HepG2 (cell line): ENCODE measurements around the gene SLCO4A1. TPM values are rescaled to one million over a fixed set of nuclear protein-coding genes. Genes with fewer than 3 reads are reported as not detected.

Experiments
- ATF7 ChIP-seq, 2 experiments: fragments of 450-650 bp in 1 of 2; sonication (generic) in 1 of 2; formaldehyde crosslinking in 1 of 2; IDR thresholded peaks; 2 replicates each; pipeline versions ENCODE4 v1.4.0 to v1.6.1; 2016 to 2020; ENCODE audit warnings: antibody characterized with exemption in 1 of 2, mild to moderate bottlenecking in 1 of 2, missing genetic modification reagents in 1 of 2
- CHD4 ChIP-seq: fragments of 200-600 bp; sonication (generic); IDR thresholded peaks from 2 replicates; pipeline ENCODE4 v1.7.0; 2017; ENCODE audit warnings: mild to moderate bottlenecking, low read length, borderline replicate concordance
- ESRRA ChIP-seq: sonication (generic); formaldehyde crosslinking; IDR thresholded peaks from 2 replicates; pipeline ENCODE4 v1.5.1; 2020; ENCODE audit warnings: mild to moderate bottlenecking, low read depth, missing genetic modification reagents
- ISX ChIP-seq: sonication (generic); formaldehyde crosslinking; conservative IDR thresholded peaks from 2 replicates; pipeline ENCODE4 v1.5.0; 2020; ENCODE audit warnings: missing genetic modification reagents
- PCBP1 ChIP-seq: fragments of 200-400 bp; formaldehyde crosslinking; IDR thresholded peaks from 2 replicates; pipeline ENCODE4 v1.6.1; 2017; ENCODE audit warnings: mild to moderate bottlenecking, low read depth, low read length, borderline replicate concordance
- PITX1 ChIP-seq: sonication (generic); formaldehyde crosslinking; IDR thresholded peaks from 2 replicates; pipeline ENCODE4 v1.5.1; 2020; ENCODE audit warnings: mild to moderate bottlenecking, missing genetic modification reagents
- RARG ChIP-seq: sonication (generic); formaldehyde crosslinking; IDR thresholded peaks from 2 replicates; pipeline ENCODE4 v1.4.0; 2020; ENCODE audit warnings: low read depth, mild to moderate bottlenecking, missing genetic modification reagents
- RBAK ChIP-seq: sonication (generic); formaldehyde crosslinking; IDR thresholded peaks from 2 replicates; pipeline ENCODE4 v1.5.1; 2020; ENCODE audit warnings: mild to moderate bottlenecking, missing genetic modification reagents
- TBL1XR1 ChIP-seq: fragments of 150-350 bp; IDR thresholded peaks from 2 replicates; pipeline ENCODE4 v1.6.1; 2014; ENCODE audit warnings: borderline replicate concordance, low read length; ENCODE audit not compliant: partially characterized antibody
- TCF7L2 ChIP-seq: IDR thresholded peaks from 2 replicates; pipeline ENCODE4 v1.6.1; 2011; ENCODE audit warnings: mild to moderate bottlenecking, low read depth, low read length, moderate library complexity
- TEAD2 ChIP-seq: sonication (generic); formaldehyde crosslinking; IDR thresholded peaks from 2 replicates; pipeline ENCODE4 v1.9.0; 2021; ENCODE audit warnings: missing genetic modification reagents
- ZBTB38 ChIP-seq: sonication (generic); formaldehyde crosslinking; IDR thresholded peaks from 2 replicates; pipeline ENCODE4 v1.5.1; 2020; ENCODE audit warnings: mild to moderate bottlenecking, missing genetic modification reagents
- ZFP82 ChIP-seq: sonication (generic); formaldehyde crosslinking; IDR thresholded peaks from 2 replicates; pipeline ENCODE4 v1.5.1; 2020; ENCODE audit warnings: mild to moderate bottlenecking, missing genetic modification reagents, borderline replicate concordance
- ZNF569 ChIP-seq: sonication (generic); formaldehyde crosslinking; IDR thresholded peaks from 2 replicates; pipeline ENCODE4 v1.5.0; 2020; ENCODE audit warnings: mild to moderate bottlenecking, missing genetic modification reagents, moderate library complexity, borderline replicate concordance
- polyA plus RNA-seq, 8 experiments: library from polyadenylated mRNA; depleted of rRNA in 3 of 8; stranded (reverse) in 7 of 8; unstranded in 1 of 8; fragments of >200 nt; fragmentation: Illumina TruSeq in 4 of 8; extraction: Trizol in 4 of 8; gene quantifications; 2 replicates each; pipeline versions ENCODE4 v1.2.1 to v1.2.3, GENCODE V29; 2011 to 2016; ENCODE audit warnings: low read depth in 4 of 8, missing spikeins in 1 of 8, mixed read lengths in 1 of 8; ENCODE audit not compliant: insufficient read depth in 1 of 8
- total RNA-seq, 5 experiments: library from RNA; depleted of rRNA; stranded (reverse); fragments of >200 nt; fragmentation: Illumina TruSeq; extraction: Trizol; gene quantifications; 2 replicates each; pipeline ENCODE4 v1.2.3, GENCODE V29; 2016; ENCODE audit warnings: low read depth in 1 of 5
- TF ChIP-seq, protein P1 (sequence below): sonication (generic); formaldehyde crosslinking; IDR thresholded peaks from 2 replicates; pipeline ENCODE4 v1.4.0; 2020; ENCODE audit warnings: missing genetic modification reagents, low read depth, mild to moderate bottlenecking, borderline replicate concordance
- TF ChIP-seq, protein P2 (sequence below): sonication (generic); formaldehyde crosslinking; conservative IDR thresholded peaks from 2 replicates; pipeline ENCODE4 v1.4.0; 2020; ENCODE audit warnings: missing genetic modification reagents
- TF ChIP-seq, protein P3 (sequence below): sonication (generic); formaldehyde crosslinking; IDR thresholded peaks from 2 replicates; pipeline ENCODE4 v1.4.0; 2020; ENCODE audit warnings: missing genetic modification reagents
- TF ChIP-seq, protein P4 (sequence below): IDR thresholded peaks from 2 replicates; pipeline ENCODE4 v1.6.1; 2012; ENCODE audit warnings: low read length, improper control_type of control experiment

Gene SLCO4A1
- total and polyA plus RNA-seq, 2 of the 13 experiments (the other 11 are each of a cell fraction or from before 2014, with no cell fraction given): 55.5 to 112 TPM

DNA sequence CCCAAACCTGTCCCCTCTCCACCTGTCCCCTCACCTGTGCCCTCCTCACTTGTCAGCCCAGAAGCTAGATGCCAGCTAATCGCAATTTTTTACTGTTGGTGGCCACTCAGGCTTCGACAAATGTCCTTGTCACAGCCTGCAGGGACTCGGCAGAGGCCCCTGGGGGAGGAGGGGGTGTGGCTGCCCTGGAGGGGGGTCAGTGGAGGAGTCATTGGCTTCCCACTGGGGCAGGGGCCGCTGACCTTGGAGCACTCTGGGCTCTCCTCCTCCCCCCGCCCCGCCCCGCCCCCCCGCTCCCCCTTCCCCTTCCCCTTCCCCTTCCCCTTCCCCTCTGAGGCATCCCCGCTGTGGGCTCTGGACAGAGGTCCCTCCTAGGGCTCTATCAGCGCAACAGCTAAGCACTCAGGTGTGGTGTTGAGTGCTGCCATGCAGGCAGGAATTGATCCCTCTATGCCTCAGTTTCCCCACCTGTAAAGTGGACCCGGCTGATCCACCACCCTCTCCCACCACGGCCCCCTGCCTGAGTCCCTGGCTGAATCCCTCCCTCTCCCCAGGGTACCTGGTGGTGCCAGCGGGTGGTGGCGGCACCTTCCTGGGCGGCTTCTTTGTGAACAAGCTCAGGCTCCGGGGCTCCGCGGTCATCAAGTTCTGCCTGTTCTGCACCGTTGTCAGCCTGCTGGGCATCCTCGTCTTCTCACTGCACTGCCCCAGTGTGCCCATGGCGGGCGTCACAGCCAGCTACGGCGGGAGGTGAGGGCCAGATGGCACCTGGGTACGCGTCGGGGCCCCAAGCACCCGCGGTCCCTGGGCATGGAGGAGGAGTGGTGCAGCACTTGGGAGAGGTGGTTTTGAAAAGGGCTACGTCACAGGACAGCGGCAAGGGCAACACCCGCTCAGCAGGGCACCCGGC is 23.8 kb downstream of the SLCO4A1 start (continued):
- TF ChIP-seq, protein P1, sequence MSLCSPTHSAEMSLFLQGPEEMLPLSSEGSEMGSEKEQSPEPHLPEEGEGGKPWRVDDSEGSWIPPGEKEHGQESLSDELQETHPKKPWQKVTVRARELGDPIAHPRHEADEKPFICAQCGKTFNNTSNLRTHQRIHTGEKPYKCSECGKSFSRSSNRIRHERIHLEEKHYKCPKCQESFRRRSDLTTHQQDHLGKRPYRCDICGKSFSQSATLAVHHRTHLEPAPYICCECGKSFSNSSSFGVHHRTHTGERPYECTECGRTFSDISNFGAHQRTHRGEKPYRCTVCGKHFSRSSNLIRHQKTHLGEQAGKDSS (CRISPR knock-in tag): no peak
- no peak for TF ChIP-seq ISX (CRISPR knock-in tag)
- TF ChIP-seq, protein P2, sequence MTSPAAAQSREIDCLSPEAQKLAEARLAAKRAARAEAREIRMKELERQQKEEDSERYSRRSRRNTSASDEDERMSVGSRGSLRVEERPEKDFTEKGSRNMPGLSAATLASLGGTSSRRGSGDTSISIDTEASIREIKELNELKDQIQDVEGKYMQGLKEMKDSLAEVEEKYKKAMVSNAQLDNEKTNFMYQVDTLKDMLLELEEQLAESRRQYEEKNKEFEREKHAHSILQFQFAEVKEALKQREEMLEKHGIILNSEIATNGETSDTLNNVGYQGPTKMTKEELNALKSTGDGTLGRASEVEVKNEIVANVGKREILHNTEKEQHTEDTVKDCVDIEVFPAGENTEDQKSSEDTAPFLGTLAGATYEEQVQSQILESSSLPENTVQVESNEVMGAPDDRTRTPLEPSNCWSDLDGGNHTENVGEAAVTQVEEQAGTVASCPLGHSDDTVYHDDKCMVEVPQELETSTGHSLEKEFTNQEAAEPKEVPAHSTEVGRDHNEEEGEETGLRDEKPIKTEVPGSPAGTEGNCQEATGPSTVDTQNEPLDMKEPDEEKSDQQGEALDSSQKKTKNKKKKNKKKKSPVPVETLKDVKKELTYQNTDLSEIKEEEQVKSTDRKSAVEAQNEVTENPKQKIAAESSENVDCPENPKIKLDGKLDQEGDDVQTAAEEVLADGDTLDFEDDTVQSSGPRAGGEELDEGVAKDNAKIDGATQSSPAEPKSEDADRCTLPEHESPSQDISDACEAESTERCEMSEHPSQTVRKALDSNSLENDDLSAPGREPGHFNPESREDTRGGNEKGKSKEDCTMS (CRISPR knock-in tag): no peak
- no peak for TF ChIP-seq TBL1XR1
- no peak for TF ChIP-seq RBAK (CRISPR knock-in tag)
- no peak for TF ChIP-seq TCF7L2
- no peak for TF ChIP-seq ATF7 (IDR thresholded peaks at IDR 0.05)
- no peak for TF ChIP-seq ATF7 (CRISPR knock-in tag; IDR thresholded peaks at IDR 0.05)
- no peak for TF ChIP-seq ZNF569 (CRISPR knock-in tag)
- no peak; the same call in 1 of the 2 replicates for TF ChIP-seq CHD4
- TF ChIP-seq ZFP82: no peak
- TF ChIP-seq, protein P3, sequence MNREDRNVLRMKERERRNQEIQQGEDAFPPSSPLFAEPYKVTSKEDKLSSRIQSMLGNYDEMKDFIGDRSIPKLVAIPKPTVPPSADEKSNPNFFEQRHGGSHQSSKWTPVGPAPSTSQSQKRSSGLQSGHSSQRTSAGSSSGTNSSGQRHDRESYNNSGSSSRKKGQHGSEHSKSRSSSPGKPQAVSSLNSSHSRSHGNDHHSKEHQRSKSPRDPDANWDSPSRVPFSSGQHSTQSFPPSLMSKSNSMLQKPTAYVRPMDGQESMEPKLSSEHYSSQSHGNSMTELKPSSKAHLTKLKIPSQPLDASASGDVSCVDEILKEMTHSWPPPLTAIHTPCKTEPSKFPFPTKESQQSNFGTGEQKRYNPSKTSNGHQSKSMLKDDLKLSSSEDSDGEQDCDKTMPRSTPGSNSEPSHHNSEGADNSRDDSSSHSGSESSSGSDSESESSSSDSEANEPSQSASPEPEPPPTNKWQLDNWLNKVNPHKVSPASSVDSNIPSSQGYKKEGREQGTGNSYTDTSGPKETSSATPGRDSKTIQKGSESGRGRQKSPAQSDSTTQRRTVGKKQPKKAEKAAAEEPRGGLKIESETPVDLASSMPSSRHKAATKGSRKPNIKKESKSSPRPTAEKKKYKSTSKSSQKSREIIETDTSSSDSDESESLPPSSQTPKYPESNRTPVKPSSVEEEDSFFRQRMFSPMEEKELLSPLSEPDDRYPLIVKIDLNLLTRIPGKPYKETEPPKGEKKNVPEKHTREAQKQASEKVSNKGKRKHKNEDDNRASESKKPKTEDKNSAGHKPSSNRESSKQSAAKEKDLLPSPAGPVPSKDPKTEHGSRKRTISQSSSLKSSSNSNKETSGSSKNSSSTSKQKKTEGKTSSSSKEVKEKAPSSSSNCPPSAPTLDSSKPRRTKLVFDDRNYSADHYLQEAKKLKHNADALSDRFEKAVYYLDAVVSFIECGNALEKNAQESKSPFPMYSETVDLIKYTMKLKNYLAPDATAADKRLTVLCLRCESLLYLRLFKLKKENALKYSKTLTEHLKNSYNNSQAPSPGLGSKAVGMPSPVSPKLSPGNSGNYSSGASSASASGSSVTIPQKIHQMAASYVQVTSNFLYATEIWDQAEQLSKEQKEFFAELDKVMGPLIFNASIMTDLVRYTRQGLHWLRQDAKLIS (CRISPR knock-in tag): no peak
- TF ChIP-seq ZBTB38 (CRISPR knock-in tag): peak; percentile 97
- no peak for TF ChIP-seq TEAD2 (CRISPR knock-in tag)
- TF ChIP-seq PCBP1: peak; percentile 96
- no peak for TF ChIP-seq PITX1
- no peak for TF ChIP-seq RARG (CRISPR knock-in tag)
- TF ChIP-seq ESRRA (CRISPR knock-in tag): no peak
- TF ChIP-seq, protein P4, sequence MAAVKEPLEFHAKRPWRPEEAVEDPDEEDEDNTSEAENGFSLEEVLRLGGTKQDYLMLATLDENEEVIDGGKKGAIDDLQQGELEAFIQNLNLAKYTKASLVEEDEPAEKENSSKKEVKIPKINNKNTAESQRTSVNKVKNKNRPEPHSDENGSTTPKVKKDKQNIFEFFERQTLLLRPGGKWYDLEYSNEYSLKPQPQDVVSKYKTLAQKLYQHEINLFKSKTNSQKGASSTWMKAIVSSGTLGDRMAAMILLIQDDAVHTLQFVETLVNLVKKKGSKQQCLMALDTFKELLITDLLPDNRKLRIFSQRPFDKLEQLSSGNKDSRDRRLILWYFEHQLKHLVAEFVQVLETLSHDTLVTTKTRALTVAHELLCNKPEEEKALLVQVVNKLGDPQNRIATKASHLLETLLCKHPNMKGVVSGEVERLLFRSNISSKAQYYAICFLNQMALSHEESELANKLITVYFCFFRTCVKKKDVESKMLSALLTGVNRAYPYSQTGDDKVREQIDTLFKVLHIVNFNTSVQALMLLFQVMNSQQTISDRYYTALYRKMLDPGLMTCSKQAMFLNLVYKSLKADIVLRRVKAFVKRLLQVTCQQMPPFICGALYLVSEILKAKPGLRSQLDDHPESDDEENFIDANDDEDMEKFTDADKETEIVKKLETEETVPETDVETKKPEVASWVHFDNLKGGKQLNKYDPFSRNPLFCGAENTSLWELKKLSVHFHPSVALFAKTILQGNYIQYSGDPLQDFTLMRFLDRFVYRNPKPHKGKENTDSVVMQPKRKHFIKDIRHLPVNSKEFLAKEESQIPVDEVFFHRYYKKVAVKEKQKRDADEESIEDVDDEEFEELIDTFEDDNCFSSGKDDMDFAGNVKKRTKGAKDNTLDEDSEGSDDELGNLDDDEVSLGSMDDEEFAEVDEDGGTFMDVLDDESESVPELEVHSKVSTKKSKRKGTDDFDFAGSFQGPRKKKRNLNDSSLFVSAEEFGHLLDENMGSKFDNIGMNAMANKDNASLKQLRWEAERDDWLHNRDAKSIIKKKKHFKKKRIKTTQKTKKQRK: no peak
